Osteoblast (primary cell): ENCODE measurements around the gene MIGA2. TPM values are rescaled to one million over a fixed set of nuclear protein-coding genes. Genes with fewer than 3 reads are reported as not detected.

Experiments
- DNase-seq: peaks from one replicate; pipeline ENCODE4 v3.0.0; 2011; ENCODE audit warnings: low spot score, mixed read lengths; ENCODE audit not compliant: insufficient read length; ENCODE audit errors: missing footprints
- H2AFZ ChIP-seq: 2 replicates; pipeline ENCODE4 v1.6.0; 2011; ENCODE audit warnings: mild to moderate bottlenecking, low read length
- H3K27ac ChIP-seq: 2 replicates; pipeline ENCODE4 v1.5.1; 2011; ENCODE audit warnings: mild to moderate bottlenecking, low read depth, low read length, moderate library complexity
- H3K27me3 ChIP-seq: 2 replicates; pipeline ENCODE4 v1.6.0; 2012; ENCODE audit warnings: mild to moderate bottlenecking, control low read depth, inconsistent platforms, low read length, moderate library complexity; ENCODE audit not compliant: insufficient read depth
- H3K36me3 ChIP-seq: 2 replicates; pipeline ENCODE4 v1.5.1; 2011; ENCODE audit warnings: mild to moderate bottlenecking, low read length, control low read depth, moderate library complexity; ENCODE audit not compliant: insufficient read depth
- H3K4me1 ChIP-seq: 2 replicates; pipeline ENCODE4 v1.5.1; 2011; ENCODE audit warnings: mild to moderate bottlenecking, low read length, control low read depth, moderate library complexity; ENCODE audit not compliant: insufficient read depth
- H3K4me2 ChIP-seq: 2 replicates; pipeline ENCODE4 v1.6.0; 2011; ENCODE audit warnings: mild to moderate bottlenecking, low read length; ENCODE audit not compliant: insufficient read depth
- H3K4me3 ChIP-seq: fragments of 200-600 bp; sonication (generic); 3 replicates; pipeline ENCODE4 v1.5.1; 2012; ENCODE audit warnings: mild to moderate bottlenecking, low read length, inconsistent platforms; ENCODE audit not compliant: insufficient read depth
- H3K79me2 ChIP-seq: 2 replicates; pipeline ENCODE4 v1.6.0; 2012; ENCODE audit warnings: mild to moderate bottlenecking, low read length, control low read depth, inconsistent platforms; ENCODE audit not compliant: insufficient read depth
- H3K9me3 ChIP-seq: 2 replicates; pipeline ENCODE4 v1.5.1; 2011; ENCODE audit warnings: low read depth, low read length, control low read depth
- H4K20me1 ChIP-seq: 2 replicates; pipeline ENCODE4 v1.6.0; 2012; ENCODE audit warnings: mild to moderate bottlenecking, low read length, control low read depth; ENCODE audit not compliant: insufficient read depth
- total RNA-seq: library from RNA; depleted of rRNA; stranded (reverse); fragments of >200 nt; gene quantifications from 2 replicates; pipeline ENCODE4 v1.2.3, GENCODE V29; 2012
- TF ChIP-seq, protein P1 (sequence below): IDR thresholded peaks from 2 replicates; pipeline ENCODE4 v1.5.1; 2011; ENCODE audit warnings: mild to moderate bottlenecking, low read depth, low read length, moderate library complexity; ENCODE audit errors: extremely low read depth

MIGA2 gene
- total RNA-seq, 1 donor, result 22.4 TPM

DNA sequence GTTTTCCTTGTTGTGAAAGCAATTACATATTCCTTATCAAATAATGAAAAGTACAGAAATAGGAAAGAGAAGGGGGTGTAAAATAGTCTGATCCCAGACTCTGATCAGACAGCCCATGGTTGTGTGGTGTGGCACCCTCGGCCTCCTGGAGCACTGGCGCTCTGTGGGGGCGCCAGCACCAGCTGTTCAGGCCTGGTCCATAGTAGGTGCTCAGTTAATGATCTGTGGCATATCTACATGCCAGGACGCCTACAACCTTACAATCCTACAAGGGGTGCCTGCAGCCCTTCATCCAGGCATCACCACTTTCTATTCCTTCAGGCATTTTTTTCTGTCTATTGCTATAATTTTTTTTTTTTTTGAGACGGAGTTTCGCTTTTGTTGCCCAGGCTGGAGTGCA is 16.6 kb downstream of the MIGA2 start:
- Histone ChIP-seq H3K27me3 (no peaks in the 10 kb centered on the region), H2AFZ (no peak overlapping the region), H3K36me3 (peaks cover 25% of the 10 kb centered on the region), H3K79me2 (no peaks in the 10 kb centered on the region), H3K9me3 (no peaks in the 10 kb centered on the region), H4K20me1 (no peaks in the 10 kb centered on the region), H3K4me1 (peaks cover 3% of the 10 kb centered on the region), H3K27ac (no peak overlapping the region), H3K4me3 (no peak overlapping the region), H3K4me2 (no peak overlapping the region)
- peak; percentile 43 for DNase-seq
- TF ChIP-seq, protein P1, sequence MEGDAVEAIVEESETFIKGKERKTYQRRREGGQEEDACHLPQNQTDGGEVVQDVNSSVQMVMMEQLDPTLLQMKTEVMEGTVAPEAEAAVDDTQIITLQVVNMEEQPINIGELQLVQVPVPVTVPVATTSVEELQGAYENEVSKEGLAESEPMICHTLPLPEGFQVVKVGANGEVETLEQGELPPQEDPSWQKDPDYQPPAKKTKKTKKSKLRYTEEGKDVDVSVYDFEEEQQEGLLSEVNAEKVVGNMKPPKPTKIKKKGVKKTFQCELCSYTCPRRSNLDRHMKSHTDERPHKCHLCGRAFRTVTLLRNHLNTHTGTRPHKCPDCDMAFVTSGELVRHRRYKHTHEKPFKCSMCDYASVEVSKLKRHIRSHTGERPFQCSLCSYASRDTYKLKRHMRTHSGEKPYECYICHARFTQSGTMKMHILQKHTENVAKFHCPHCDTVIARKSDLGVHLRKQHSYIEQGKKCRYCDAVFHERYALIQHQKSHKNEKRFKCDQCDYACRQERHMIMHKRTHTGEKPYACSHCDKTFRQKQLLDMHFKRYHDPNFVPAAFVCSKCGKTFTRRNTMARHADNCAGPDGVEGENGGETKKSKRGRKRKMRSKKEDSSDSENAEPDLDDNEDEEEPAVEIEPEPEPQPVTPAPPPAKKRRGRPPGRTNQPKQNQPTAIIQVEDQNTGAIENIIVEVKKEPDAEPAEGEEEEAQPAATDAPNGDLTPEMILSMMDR, result no peak

DNA sequence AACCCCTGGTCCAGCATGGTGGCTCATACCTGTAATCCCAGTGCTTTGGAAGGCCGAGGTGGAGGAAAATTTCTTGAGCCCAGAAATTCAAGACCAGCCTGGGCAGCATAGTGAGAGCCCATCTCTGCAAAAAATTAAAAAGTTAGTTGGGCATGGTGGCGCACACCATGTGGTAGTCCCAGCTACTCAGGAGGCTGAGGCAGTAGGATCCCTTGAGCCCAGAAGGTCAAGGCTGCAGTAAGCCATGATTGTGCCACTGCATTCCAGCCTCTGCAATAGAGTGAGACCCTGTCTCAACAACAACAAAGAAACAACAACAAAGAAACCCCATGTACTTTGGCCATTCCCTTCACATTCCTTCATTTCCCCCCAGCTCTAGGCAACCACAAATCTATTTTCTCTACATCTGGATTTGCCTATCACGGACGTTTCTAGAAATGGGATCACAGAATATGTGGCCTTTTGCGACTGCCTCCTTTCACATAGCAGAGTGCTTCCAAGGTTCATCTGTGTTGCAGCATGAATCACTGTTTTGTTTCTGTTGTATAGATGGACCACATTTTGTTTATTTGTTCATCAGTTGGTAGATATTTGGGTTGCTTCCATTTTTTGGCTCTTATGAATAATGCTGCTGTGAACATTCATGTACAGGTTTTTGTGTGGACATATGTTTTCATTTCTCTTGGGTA is 17.9 kb downstream of the MIGA2 start:
- no peak overlapping the region for H3K27ac ChIP-seq
- H3K4me3 ChIP-seq, result no peak overlapping the region
- H3K36me3 ChIP-seq, result peaks cover 15% of the 10 kb centered on the region
- H3K79me2 ChIP-seq, result no peaks in the 10 kb centered on the region
- no peaks in the 10 kb centered on the region for H3K27me3 ChIP-seq
- no peak overlapping the region for H3K4me2 ChIP-seq
- H2AFZ ChIP-seq, result no peak overlapping the region
- TF ChIP-seq, protein P1, result no peak
- H4K20me1 ChIP-seq, result peaks cover 4% of the 10 kb centered on the region
- DNase-seq, result no peak
- no peaks in the 10 kb centered on the region for H3K9me3 ChIP-seq
- peaks cover 12% of the 10 kb centered on the region for H3K4me1 ChIP-seq

GRCh38 chr9:129058965-129059795 is 22.8 kb downstream of the MIGA2 start:
- TF ChIP-seq, protein P1, result no peak
- peaks cover 4% of the 10 kb centered on the region for H4K20me1 ChIP-seq
- peaks cover 35% of the 10 kb centered on the region for H3K36me3 ChIP-seq
- DNase-seq, result peak; percentile 96
- no peak overlapping the region for H2AFZ ChIP-seq
- H3K4me3 ChIP-seq, result no peak overlapping the region
- peak overlapping the region; percentile 43 for H3K4me2 ChIP-seq
- H3K27ac ChIP-seq, result peak overlapping the region; percentile 23
- H3K27me3 ChIP-seq, result no peaks in the 10 kb centered on the region
- peaks cover 18% of the 10 kb centered on the region for H3K4me1 ChIP-seq
- no peaks in the 10 kb centered on the region for H3K79me2 ChIP-seq
- no peaks in the 10 kb centered on the region for H3K9me3 ChIP-seq
